H1 (cell line): ENCODE results near the gene ENTREP3. TPM values are rescaled to one million over a fixed set of nuclear protein-coding genes. Genes with fewer than 3 reads are reported as not detected.

Source experiments
- CTCF ChIA-PET: fragments of 300-600 bp; sonication (Branson Sonifier 250); formaldehyde crosslinking; loops from one replicate; lab custom pipeline; 2021; ENCODE audit not compliant: partially characterized antibody; lab: Charles Lee
- POLR2A ChIA-PET: fragments of 300-600 bp; sonication (Branson Sonifier 250); formaldehyde crosslinking; loops from one replicate; lab custom pipeline; 2021; ENCODE audit warnings: inconsistent platforms; ENCODE audit not compliant: partially characterized antibody; lab: Charles Lee
- DNase-seq, 2 experiments: peaks; one replicate each; pipeline versions ENCODE4 v3.0.0 to v3.0.0-alpha.2; 2010 to 2022; ENCODE audit warnings: low spot score in 2 of 2, low read depth in 1 of 2, mixed read lengths in 1 of 2
- FAIRE-seq: peaks from 2 replicates; lab custom pipeline; 2011; peaks lifted over from hg19 to GRCh38; lab: Jason Lieb, UNC
- H2AFZ ChIP-seq: 2 replicates; pipeline ENCODE4 v1.8.1; 2012; ENCODE audit warnings: low read length, inconsistent platforms
- H2AK5ac ChIP-seq: 2 replicates; pipeline ENCODE4 v1.6.1; 2013; ENCODE audit warnings: low read depth, low read length
- H2BK120ac ChIP-seq: replicated peaks from 2 replicates; pipeline ENCODE3; 2013; ENCODE audit warnings: low read depth, low read length, inconsistent platforms
- H2BK12ac ChIP-seq: 2 replicates; pipeline ENCODE4 v1.6.1; 2013; ENCODE audit warnings: low read depth, low read length
- H2BK15ac ChIP-seq: 2 replicates; pipeline ENCODE4 v1.6.1; 2013; ENCODE audit warnings: low read length
- H2BK20ac ChIP-seq: 2 replicates; pipeline ENCODE4 v1.6.1; 2013; ENCODE audit warnings: low read length
- H2BK5ac ChIP-seq: 2 replicates; pipeline ENCODE4 v1.6.1; 2013; ENCODE audit warnings: low read depth, low read length
- H3K14ac ChIP-seq: 2 replicates; pipeline ENCODE4 v1.6.1; 2013; ENCODE audit warnings: inconsistent platforms; ENCODE audit not compliant: insufficient read length
- H3K18ac ChIP-seq: 2 replicates; pipeline ENCODE4 v1.6.1; 2013; ENCODE audit warnings: low read length; ENCODE audit errors: extremely low read depth
- H3K23ac ChIP-seq: 2 replicates; pipeline ENCODE4 v1.6.1; 2013; ENCODE audit warnings: inconsistent platforms; ENCODE audit not compliant: insufficient read length
- H3K23me2 ChIP-seq: 2 replicates; pipeline ENCODE4 v1.6.1; 2013; ENCODE audit warnings: low read depth, low read length
- H3K27ac ChIP-seq: 2 replicates; pipeline ENCODE4 v1.6.1; 2011; ENCODE audit warnings: low read depth, low read length, inconsistent platforms
- H3K27me3 ChIP-seq, 4 experiments: replicated peaks in 1 of 4; 1 replicate in 1 of 4; 2 replicates in 3 of 4; pipeline versions ENCODE4 v1.6.1 to v1.8.1; 2011 to 2013; ENCODE audit warnings: low read length in 3 of 4, mild to moderate bottlenecking in 3 of 4, inconsistent platforms in 2 of 4, mixed read lengths in 2 of 4, moderate library complexity in 1 of 4; ENCODE audit not compliant: control insufficient read depth in 3 of 4, insufficient read depth in 3 of 4; ENCODE audit errors: extremely low read depth in 1 of 4
- H3K36me3 ChIP-seq, 4 experiments: 2 replicates each; pipeline versions ENCODE4 v1.6.1 to v1.8.1; 2011 to 2013; ENCODE audit warnings: mild to moderate bottlenecking in 4 of 4, low read length in 3 of 4, moderate library complexity in 2 of 4, control low read depth in 1 of 4, inconsistent platforms in 1 of 4; ENCODE audit not compliant: insufficient read depth in 4 of 4, control insufficient read depth in 2 of 4
- H3K4ac ChIP-seq: replicated peaks from 2 replicates; pipeline ENCODE3; 2013; ENCODE audit warnings: low read length, low read depth, mixed read lengths, inconsistent platforms; ENCODE audit not compliant: insufficient read length
- H3K4me1 ChIP-seq, 4 experiments: replicated peaks in 1 of 4; 1 replicate in 1 of 4; 2 replicates in 3 of 4; pipeline versions ENCODE4 v1.6.1 to v1.8.1; 2011 to 2013; ENCODE audit warnings: low read length in 3 of 4, inconsistent platforms in 2 of 4, mixed read lengths in 1 of 4; ENCODE audit not compliant: insufficient read depth in 4 of 4, control insufficient read depth in 3 of 4
- H3K4me2 ChIP-seq, 2 experiments: 2 replicates each; pipeline versions ENCODE4 v1.6.1 to v1.8.1; 2011 to 2013; ENCODE audit warnings: low read depth in 2 of 2, low read length in 2 of 2, control low read depth in 1 of 2, inconsistent platforms in 1 of 2, mild to moderate bottlenecking in 1 of 2; ENCODE audit not compliant: insufficient read depth in 1 of 2
- H3K4me3 ChIP-seq, 4 experiments: fragments of 200-600, 300-600 bp in 1 of 4; sonication (generic), shearing (Covaris generic), sonication (Bioruptor Twin) in 1 of 4; 2 replicates each; pipeline versions ENCODE4 v1.5.1 to v1.8.1; 2011 to 2016; ENCODE audit warnings: low read length in 4 of 4, low read depth in 3 of 4, control low read depth in 2 of 4, inconsistent platforms in 2 of 4, mild to moderate bottlenecking in 2 of 4, mixed read lengths in 1 of 4, moderate library complexity in 1 of 4; ENCODE audit not compliant: insufficient read depth in 2 of 4; ENCODE audit errors: extremely low read depth in 1 of 4
- H3K56ac ChIP-seq: replicated peaks from 2 replicates; pipeline ENCODE3; 2013; ENCODE audit warnings: low read depth, mild to moderate bottlenecking, mixed read lengths, low read length, inconsistent platforms; ENCODE audit not compliant: insufficient read length
- H3K79me1 ChIP-seq: 2 replicates; pipeline ENCODE4 v1.6.1; 2013; ENCODE audit warnings: low read depth, low read length, control low read depth
- H3K79me2 ChIP-seq, 2 experiments: 2 replicates each; pipeline versions ENCODE4 v1.6.1 to v1.8.1; 2012 to 2013; ENCODE audit warnings: low read length in 2 of 2, mild to moderate bottlenecking in 2 of 2, inconsistent platforms in 1 of 2; ENCODE audit not compliant: insufficient read depth in 2 of 2, control insufficient read depth in 1 of 2
- H3K9ac ChIP-seq, 4 experiments: replicated peaks in 1 of 4; 1 replicate in 1 of 4; 2 replicates in 3 of 4; pipeline versions ENCODE4 v1.6.1 to v1.8.1; 2011 to 2013; ENCODE audit warnings: low read depth in 3 of 4, low read length in 3 of 4, control low read depth in 2 of 4, mild to moderate bottlenecking in 2 of 4, moderate library complexity in 2 of 4, inconsistent platforms in 1 of 4; ENCODE audit errors: extremely low read depth in 1 of 4
- H3K9me3 ChIP-seq, 2 experiments: 2 replicates each; pipeline versions ENCODE4 v1.6.1 to v1.8.1; 2012 to 2013; ENCODE audit warnings: mild to moderate bottlenecking in 2 of 2, moderate library complexity in 2 of 2, control low read depth in 1 of 2, inconsistent platforms in 1 of 2, low read depth in 1 of 2, low read length in 1 of 2, mixed read lengths in 1 of 2; ENCODE audit not compliant: insufficient read depth in 2 of 2
- H4K20me1 ChIP-seq, 2 experiments: replicated peaks in 1 of 2; 2 replicates each; pipeline versions ENCODE3 to v1.8.1; 2011 to 2013; ENCODE audit warnings: inconsistent platforms in 2 of 2, low read length in 2 of 2, mild to moderate bottlenecking in 1 of 2; ENCODE audit not compliant: insufficient read depth in 2 of 2, control insufficient read depth in 1 of 2
- H4K5ac ChIP-seq: 2 replicates; pipeline ENCODE4 v1.6.1; 2013; ENCODE audit warnings: low read length, low read depth, mixed read lengths, inconsistent platforms; ENCODE audit not compliant: insufficient read length
- H4K8ac ChIP-seq: 2 replicates; pipeline ENCODE4 v1.8.0; 2013; ENCODE audit warnings: mild to moderate bottlenecking, moderate library complexity, low read length, inconsistent platforms; ENCODE audit not compliant: insufficient read depth; ENCODE audit errors: extremely low read depth
- H4K91ac ChIP-seq: replicated peaks from 2 replicates; pipeline ENCODE3; 2013; ENCODE audit warnings: low read length, mixed read lengths, inconsistent platforms; ENCODE audit not compliant: insufficient read length
- CBX8 ChIP-seq: fragments of 300-800, 300-1000 bp; sonication (generic); IDR thresholded peaks from 2 replicates; pipeline ENCODE4 v1.7.1; 2016; ENCODE audit warnings: low read depth, low read length, borderline replicate concordance
- CHD1 ChIP-seq: IDR thresholded peaks from 2 replicates; pipeline ENCODE4 v1.6.1; 2012; ENCODE audit warnings: low read depth, low read length, improper control_type of control experiment
- CHD2 ChIP-seq: IDR thresholded peaks from 2 replicates; pipeline ENCODE4 v1.6.1; 2012; ENCODE audit warnings: low read length, improper control_type of control experiment
- EGR1 ChIP-seq: IDR thresholded peaks from 2 replicates; pipeline ENCODE4 v1.6.1; 2011; ENCODE audit warnings: low read depth, low read length, borderline replicate concordance
- EP300 ChIP-seq, 2 experiments: IDR thresholded peaks; 1 replicate in 1 of 2; 2 replicates in 1 of 2; pipeline ENCODE4 v1.6.1; 2011 to 2012; ENCODE audit warnings: low read depth in 2 of 2, low read length in 2 of 2, mild to moderate bottlenecking in 2 of 2, borderline replicate concordance in 1 of 2, inconsistent platforms in 1 of 2, moderate library complexity in 1 of 2
- EZH2 ChIP-seq: fragments of 200-600 bp; sonication (generic); IDR thresholded peaks from 2 replicates; pipeline ENCODE4 v1.7.1; 2012; ENCODE audit warnings: low read depth, mild to moderate bottlenecking, moderate library complexity, low read length, inconsistent platforms; ENCODE audit not compliant: severe bottlenecking
- MAFK ChIP-seq: IDR thresholded peaks from 2 replicates; pipeline ENCODE4 v1.6.1; 2012; ENCODE audit warnings: low read depth, mild to moderate bottlenecking, improper control_type of control experiment, low read length
- POU5F1 ChIP-seq: IDR thresholded peaks from 2 replicates; pipeline ENCODE4 v1.6.1; 2011; ENCODE audit warnings: low read depth, mild to moderate bottlenecking, low read length, moderate library complexity
- RFX5 ChIP-seq: IDR thresholded peaks from 2 replicates; pipeline ENCODE4 v1.6.1; 2011; ENCODE audit warnings: low read depth, low read length, improper control_type of control experiment, borderline replicate concordance
- RXRA ChIP-seq: IDR thresholded peaks from 2 replicates; pipeline ENCODE4 v1.6.1; 2011; ENCODE audit warnings: low read depth, mild to moderate bottlenecking, low read length, moderate library complexity; ENCODE audit not compliant: insufficient read depth
- SIX5 ChIP-seq: IDR thresholded peaks from 2 replicates; pipeline ENCODE4 v1.6.1; 2011; ENCODE audit warnings: mild to moderate bottlenecking, low read depth, low read length
- TBP ChIP-seq: IDR thresholded peaks from 2 replicates; pipeline ENCODE4 v1.6.1; 2011; ENCODE audit warnings: low read depth, low read length, improper control_type of control experiment
- YY1 ChIP-seq: IDR thresholded peaks from 2 replicates; pipeline ENCODE4 v1.6.1; 2011; ENCODE audit warnings: low read depth, mild to moderate bottlenecking, low read length
- ZNF274 ChIP-seq: IDR thresholded peaks from 2 replicates; pipeline ENCODE4 v1.7.0; 2012; ENCODE audit warnings: low read length, borderline replicate concordance; ENCODE audit errors: extremely low read depth
- WGBS, 2 experiments: shearing (Covaris generic) in 1 of 2; methylation state at CpG; one replicate each; pipeline versions ENCODE4 v1.1.6 to v1.1.7; 2013 to 2015; ENCODE audit warnings: low lambda C conversion rate in 2 of 2, mixed read lengths in 2 of 2, inconsistent platforms in 1 of 2, low coverage in 1 of 2, missing lambda C conversion rate in 1 of 2; ENCODE audit not compliant: insufficient replicate concordance in 2 of 2, insufficient coverage in 1 of 2, insufficient read length in 1 of 2; ENCODE audit errors: extremely low coverage in 1 of 2, missing lambda C conversion rate in 1 of 2; 5-methylcytosine and 5-hydroxymethylcytosine counted together
- polyA plus RNA-seq, 7 experiments: library from polyadenylated mRNA; depleted of rRNA in 3 of 7; stranded (reverse) in 5 of 7; unstranded in 2 of 7; fragments of >200 nt in 5 of 7; fragments of 200-250 nt in 2 of 7; gene quantifications; 1 replicate in 5 of 7; 2 replicates in 1 of 7; 4 replicates in 1 of 7; pipeline versions ENCODE4 v1.2.1 to v1.2.3, GENCODE V29; 2011 to 2013; ENCODE audit warnings: missing spikeins in 2 of 7, mixed read lengths in 2 of 7
- total RNA-seq: library from RNA; stranded (reverse); fragmentation: NEBNext Ultra II Directional; extraction: Animal tissue kit (Norgen Biotek cat#: 25700); gene quantifications from 2 replicates; pipeline ENCODE4 v1.2.1, GENCODE V29; 2021

ENTREP3 gene
- total and polyA plus RNA-seq, 2 of the 8 experiments (the other 6 are each of a cell fraction or from before 2014, with no cell fraction given), result 22.8 to 52.2 TPM

- Histone ChIP-seq H3K4me1 (peaks cover 3 to 16% (median 5%) of the 10 kb centered on the region in 4 experiments; a peak in 6 of 7 replicates), H3K4me2 (no peak overlapping the region), H3K36me3 (no peaks in the 10 kb centered on the region), H3K9me3 (no peaks in the 10 kb centered on the region), H4K91ac (no peak overlapping the region), H3K27ac (no peak overlapping the region), H3K4me3 (no peak overlapping the region), H4K8ac (no peak overlapping the region), H3K79me1 (no peaks in the 10 kb centered on the region), H3K4ac (no peak overlapping the region), H3K18ac (no peak overlapping the region), H2BK15ac (no peak overlapping the region), H2AFZ (no peak overlapping the region), H3K23me2 (peaks cover 3% of the 10 kb centered on the region; the same call in 1 of the 2 replicates), H3K79me2 (no peaks in the 10 kb centered on the region), H2BK120ac (no peak overlapping the region), H2BK5ac (no peak overlapping the region), H3K9ac (no peak overlapping the region), H2BK20ac (no peak overlapping the region), H2BK12ac (0 out of 2 replicates have a peak overlapping the region, but pooled peaks have one; percentile 27), H4K5ac (no peak overlapping the region), H2AK5ac (no peak overlapping the region), H3K14ac (no peak overlapping the region), H3K27me3 (peaks cover 0 to 6% (median 3%) of the 10 kb centered on the region in 4 experiments; a peak in 5 of 7 replicates), H4K20me1 (no peaks in the 10 kb centered on the region), H3K56ac (no peak overlapping the region), H3K23ac (no peak overlapping the region)
- ChIA-PET POLR2A (interaction anchor here (1.1 to 2.2 kb wide), 4 partner anchors 33 to 105 kb away, joined by 3 to 6 read pairs (median 4); partner anchors contain the start of gene SCAMP3), CTCF (interaction anchor here (1.4 to 5.3 kb wide), 5 partner anchors 7 to 49 kb away, joined by 4 to 29 read pairs (median 11); partner anchors contain the start of gene FDPS)
- 90% methylated on average over 8 of the region's 8 CpGs; no CpG with 5 or more reads in 1 of the 2 experiments for WGBS, 2 experiments
- TF ChIP-seq TBP (no peak), SIX5 (no peak), CHD1 (no peak), RXRA (no peak), RFX5 (no peak), POU5F1 (no peak), CBX8 (no peak), EGR1 (no peak), YY1 (no peak), EP300 (IDR thresholded peaks at IDR 0.05; ENCODE audit: borderline replicate concordance in 1 of 2, low read depth in 2 of 2, low read length in 2 of 2) (no peak), CHD2 (no peak), ZNF274 (no peak), MAFK (no peak), EZH2 (no peak)
- FAIRE-seq (no peak), DNase-seq (no peak)
Measured at GRCh38 chr1:155300024-155300423, 44.7 kb upstream of the ENTREP3 start.
